ENCODE data around the gene NINL. TPM values are rescaled to one million over a fixed set of nuclear protein-coding genes. Genes with fewer than 3 reads are reported as not detected.

NINL gene
- total RNA-seq, 3 donors from 2014 or later (not counting 1 experiment from before 2014, with no cell fraction given): 3.1 to 6.9 (median 4.9) TPM

DNA sequence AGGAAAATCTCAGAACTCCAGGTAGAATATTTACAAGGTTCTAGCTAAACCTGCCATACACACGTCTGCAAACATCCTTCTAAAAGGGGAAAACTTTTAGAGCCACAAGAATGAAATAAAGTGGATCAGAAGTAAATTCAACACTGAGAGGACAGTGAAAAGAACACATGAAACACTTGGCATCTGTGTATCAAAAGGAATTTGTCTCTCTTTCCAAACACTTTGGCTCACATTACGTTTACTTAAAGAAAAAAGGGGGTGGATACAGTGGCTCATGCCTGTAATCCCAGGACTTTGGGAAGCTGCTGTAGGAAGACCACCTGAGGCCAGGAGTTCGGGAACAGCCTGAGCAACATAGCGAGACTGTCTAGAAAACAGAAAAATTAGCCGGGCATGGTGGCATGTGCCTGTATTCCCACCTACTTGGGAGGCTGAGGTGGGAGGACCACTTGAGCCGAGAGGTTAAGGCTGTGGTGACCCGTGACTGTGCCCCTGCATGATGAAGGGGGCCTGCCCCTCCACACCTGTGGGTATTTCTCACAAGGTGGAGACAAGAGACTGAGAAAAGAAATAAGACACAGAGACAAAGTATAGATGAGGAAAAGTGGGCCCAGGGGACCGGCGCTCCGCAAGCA is 35.4 kb downstream of the NINL start:
- Mint-ChIP-seq H3K4me3 (peak overlapping the region; percentile 55), H3K36me3 (no peaks in the 10 kb centered on the region), H3K4me1 (peaks cover 18 to 48% of the 10 kb centered on the region in 2 donors), H3K9me3 (no peaks in the 10 kb centered on the region), H3K27ac (peak overlapping the region; percentile 85 to 89), H3K27me3 (ENCODE audit: low read depth in 2 of 2) (peaks cover 0 to 3% of the 10 kb centered on the region in 2 donors)
- Histone ChIP-seq H3K36me3 (ENCODE audit: control insufficient read depth, insufficient read depth, low read length) (no peaks in the 10 kb centered on the region), H3K27ac (ENCODE audit: low read length) (peak overlapping the region; percentile 87), H3K4me1 (ENCODE audit: control insufficient read depth, insufficient read depth, low read length) (peaks cover 18% of the 10 kb centered on the region), H3K4me3 (ENCODE audit: low read length) (no peak overlapping the region), H3K9me3 (ENCODE audit: control insufficient read depth, insufficient read depth, low read length) (peaks cover 9% of the 10 kb centered on the region), H3K27me3 (ENCODE audit: control insufficient read depth, insufficient read depth, low read length) (no peaks in the 10 kb centered on the region)
- ATAC-seq (no peak), DNase-seq (no peak)
- WGBS (ENCODE audit: insufficient coverage): 96% methylated on average over 9 of the region's 10 CpGs
- TF ChIP-seq, protein P1, sequence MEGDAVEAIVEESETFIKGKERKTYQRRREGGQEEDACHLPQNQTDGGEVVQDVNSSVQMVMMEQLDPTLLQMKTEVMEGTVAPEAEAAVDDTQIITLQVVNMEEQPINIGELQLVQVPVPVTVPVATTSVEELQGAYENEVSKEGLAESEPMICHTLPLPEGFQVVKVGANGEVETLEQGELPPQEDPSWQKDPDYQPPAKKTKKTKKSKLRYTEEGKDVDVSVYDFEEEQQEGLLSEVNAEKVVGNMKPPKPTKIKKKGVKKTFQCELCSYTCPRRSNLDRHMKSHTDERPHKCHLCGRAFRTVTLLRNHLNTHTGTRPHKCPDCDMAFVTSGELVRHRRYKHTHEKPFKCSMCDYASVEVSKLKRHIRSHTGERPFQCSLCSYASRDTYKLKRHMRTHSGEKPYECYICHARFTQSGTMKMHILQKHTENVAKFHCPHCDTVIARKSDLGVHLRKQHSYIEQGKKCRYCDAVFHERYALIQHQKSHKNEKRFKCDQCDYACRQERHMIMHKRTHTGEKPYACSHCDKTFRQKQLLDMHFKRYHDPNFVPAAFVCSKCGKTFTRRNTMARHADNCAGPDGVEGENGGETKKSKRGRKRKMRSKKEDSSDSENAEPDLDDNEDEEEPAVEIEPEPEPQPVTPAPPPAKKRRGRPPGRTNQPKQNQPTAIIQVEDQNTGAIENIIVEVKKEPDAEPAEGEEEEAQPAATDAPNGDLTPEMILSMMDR (IDR thresholded peaks at IDR 0.05): no peak
- intact Hi-C loops (cut with micrococcal nuclease): no loop called here

DNA sequence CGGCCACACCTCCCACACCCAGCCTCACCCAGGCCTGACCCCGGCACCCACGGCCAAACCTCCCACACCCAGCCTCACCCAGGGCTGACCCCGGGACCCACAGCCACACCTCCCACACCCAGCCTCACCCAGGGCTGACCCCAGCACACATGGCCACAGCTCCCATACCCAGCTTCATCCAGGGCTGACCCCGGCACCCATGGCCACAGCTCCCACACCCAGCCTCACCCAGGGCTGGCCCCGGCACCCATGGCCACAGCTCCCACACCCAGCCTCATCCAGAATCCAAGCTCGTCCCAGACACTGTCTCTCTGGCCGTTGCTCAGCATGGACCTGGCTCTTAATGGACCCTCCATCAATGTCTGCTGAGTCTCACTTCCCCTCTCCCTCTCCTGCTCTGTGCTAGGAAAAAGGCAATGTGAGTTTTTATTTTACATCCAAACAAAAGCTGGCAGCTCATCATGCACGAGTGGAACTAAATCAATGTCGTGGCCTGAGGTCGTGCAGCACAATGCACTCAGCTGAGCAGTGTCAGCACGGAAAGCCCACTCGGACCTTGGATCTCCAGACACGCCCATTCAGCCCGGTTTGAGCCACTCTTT is 36.1 kb downstream of the NINL start:
- TF ChIP-seq, protein P1 (IDR thresholded peaks at IDR 0.05): no peak
- 72% methylated on average over 15 of the region's 15 CpGs for WGBS (ENCODE audit: insufficient coverage)
- no peaks in the 10 kb centered on the region for H3K36me3 Mint-ChIP-seq
- H3K4me1 ChIP-seq (ENCODE audit: control insufficient read depth, insufficient read depth, low read length): peaks cover 18% of the 10 kb centered on the region
- H3K27me3 Mint-ChIP-seq (ENCODE audit: low read depth in 2 of 2): peaks cover 0 to 3% of the 10 kb centered on the region in 2 donors
- H3K9me3 Mint-ChIP-seq: no peaks in the 10 kb centered on the region
- intact Hi-C loops (cut with micrococcal nuclease): no loop called here
- H3K4me1 Mint-ChIP-seq: peaks cover 18 to 51% of the 10 kb centered on the region in 2 donors
- peak overlapping the region; percentile 55 for H3K4me3 Mint-ChIP-seq
- DNase-seq (no peak), ATAC-seq (no peak)
- peak overlapping the region; percentile 87 for H3K27ac ChIP-seq (ENCODE audit: low read length)
- H3K27me3 ChIP-seq (ENCODE audit: control insufficient read depth, insufficient read depth, low read length): no peaks in the 10 kb centered on the region
- H3K4me3 ChIP-seq (ENCODE audit: low read length): no peak overlapping the region
- H3K9me3 ChIP-seq (ENCODE audit: control insufficient read depth, insufficient read depth, low read length): peaks cover 9% of the 10 kb centered on the region
- peak overlapping the region; percentile 85 to 89 for H3K27ac Mint-ChIP-seq
- no peaks in the 10 kb centered on the region for H3K36me3 ChIP-seq (ENCODE audit: control insufficient read depth, insufficient read depth, low read length)

DNA sequence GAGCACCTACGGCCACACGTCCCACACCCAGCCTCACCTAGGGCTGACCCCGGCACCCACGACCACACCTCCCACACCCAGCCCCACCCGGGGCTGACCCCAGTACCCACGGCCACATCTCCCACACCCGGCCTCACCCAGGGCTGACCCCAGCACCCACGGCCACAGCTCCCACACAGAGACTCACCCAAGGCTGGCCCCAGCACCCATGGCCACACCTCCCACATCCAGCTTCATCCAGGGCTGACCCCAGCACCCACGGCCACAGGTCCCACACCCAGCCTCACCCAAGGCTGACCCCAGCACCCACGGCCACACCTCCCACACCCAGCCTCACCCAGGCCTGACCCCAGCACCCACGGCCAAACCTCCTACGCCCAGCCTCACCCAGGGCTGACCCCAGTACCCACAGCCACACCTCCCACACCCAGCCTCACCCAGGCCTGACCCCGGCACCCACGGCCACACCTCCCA is 36.7 kb downstream of the NINL start:
- Mint-ChIP-seq H3K4me3 (peak overlapping the region; percentile 37), H3K27me3 (ENCODE audit: low read depth in 2 of 2) (no peaks in the 10 kb centered on the region), H3K4me1 (peaks cover 18 to 51% of the 10 kb centered on the region in 2 donors), H3K27ac (peak overlapping the region; percentile 85 to 89), H3K9me3 (no peaks in the 10 kb centered on the region), H3K36me3 (no peaks in the 10 kb centered on the region)
- ATAC-seq: peak in 1 of 3 donors; percentile 18
- intact Hi-C loops (cut with micrococcal nuclease): no loop called here
- 43% methylated on average over 13 of the region's 14 CpGs for WGBS (ENCODE audit: insufficient coverage)
- Histone ChIP-seq H3K27ac (ENCODE audit: low read length) (peak overlapping the region; percentile 87), H3K9me3 (ENCODE audit: control insufficient read depth, insufficient read depth, low read length) (peaks cover 9% of the 10 kb centered on the region), H3K27me3 (ENCODE audit: control insufficient read depth, insufficient read depth, low read length) (no peaks in the 10 kb centered on the region), H3K4me3 (ENCODE audit: low read length) (no peak overlapping the region), H3K36me3 (ENCODE audit: control insufficient read depth, insufficient read depth, low read length) (no peaks in the 10 kb centered on the region), H3K4me1 (ENCODE audit: control insufficient read depth, insufficient read depth, low read length) (peaks cover 18% of the 10 kb centered on the region)
- no peak for DNase-seq
- TF ChIP-seq, protein P1 (IDR thresholded peaks at IDR 0.05): no peak
